NCI-H2171 (cell line): ENCODE measurements around the gene GON4L.
A peak's percentile ranks its signal among the peaks of the same experiment; 100 is the strongest.
"Not testable (repeated sequence)": the region's sequence is repeated elsewhere in the genome, so short reads cannot be mapped to it uniquely, and the experiment has no call there.

ENCODE experiments used
- DNase-seq: peaks from one replicate; lab custom pipeline; 2025; lab: John Stamatoyannopoulos, UW

GON4L gene, protein sequence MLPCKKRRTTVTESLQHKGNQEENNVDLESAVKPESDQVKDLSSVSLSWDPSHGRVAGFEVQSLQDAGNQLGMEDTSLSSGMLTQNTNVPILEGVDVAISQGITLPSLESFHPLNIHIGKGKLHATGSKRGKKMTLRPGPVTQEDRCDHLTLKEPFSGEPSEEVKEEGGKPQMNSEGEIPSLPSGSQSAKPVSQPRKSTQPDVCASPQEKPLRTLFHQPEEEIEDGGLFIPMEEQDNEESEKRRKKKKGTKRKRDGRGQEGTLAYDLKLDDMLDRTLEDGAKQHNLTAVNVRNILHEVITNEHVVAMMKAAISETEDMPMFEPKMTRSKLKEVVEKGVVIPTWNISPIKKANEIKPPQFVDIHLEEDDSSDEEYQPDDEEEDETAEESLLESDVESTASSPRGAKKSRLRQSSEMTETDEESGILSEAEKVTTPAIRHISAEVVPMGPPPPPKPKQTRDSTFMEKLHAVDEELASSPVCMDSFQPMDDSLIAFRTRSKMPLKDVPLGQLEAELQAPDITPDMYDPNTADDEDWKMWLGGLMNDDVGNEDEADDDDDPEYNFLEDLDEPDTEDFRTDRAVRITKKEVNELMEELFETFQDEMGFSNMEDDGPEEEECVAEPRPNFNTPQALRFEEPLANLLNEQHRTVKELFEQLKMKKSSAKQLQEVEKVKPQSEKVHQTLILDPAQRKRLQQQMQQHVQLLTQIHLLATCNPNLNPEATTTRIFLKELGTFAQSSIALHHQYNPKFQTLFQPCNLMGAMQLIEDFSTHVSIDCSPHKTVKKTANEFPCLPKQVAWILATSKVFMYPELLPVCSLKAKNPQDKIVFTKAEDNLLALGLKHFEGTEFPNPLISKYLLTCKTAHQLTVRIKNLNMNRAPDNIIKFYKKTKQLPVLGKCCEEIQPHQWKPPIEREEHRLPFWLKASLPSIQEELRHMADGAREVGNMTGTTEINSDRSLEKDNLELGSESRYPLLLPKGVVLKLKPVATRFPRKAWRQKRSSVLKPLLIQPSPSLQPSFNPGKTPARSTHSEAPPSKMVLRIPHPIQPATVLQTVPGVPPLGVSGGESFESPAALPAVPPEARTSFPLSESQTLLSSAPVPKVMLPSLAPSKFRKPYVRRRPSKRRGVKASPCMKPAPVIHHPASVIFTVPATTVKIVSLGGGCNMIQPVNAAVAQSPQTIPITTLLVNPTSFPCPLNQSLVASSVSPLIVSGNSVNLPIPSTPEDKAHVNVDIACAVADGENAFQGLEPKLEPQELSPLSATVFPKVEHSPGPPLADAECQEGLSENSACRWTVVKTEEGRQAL (N-terminal part only)

DNA sequence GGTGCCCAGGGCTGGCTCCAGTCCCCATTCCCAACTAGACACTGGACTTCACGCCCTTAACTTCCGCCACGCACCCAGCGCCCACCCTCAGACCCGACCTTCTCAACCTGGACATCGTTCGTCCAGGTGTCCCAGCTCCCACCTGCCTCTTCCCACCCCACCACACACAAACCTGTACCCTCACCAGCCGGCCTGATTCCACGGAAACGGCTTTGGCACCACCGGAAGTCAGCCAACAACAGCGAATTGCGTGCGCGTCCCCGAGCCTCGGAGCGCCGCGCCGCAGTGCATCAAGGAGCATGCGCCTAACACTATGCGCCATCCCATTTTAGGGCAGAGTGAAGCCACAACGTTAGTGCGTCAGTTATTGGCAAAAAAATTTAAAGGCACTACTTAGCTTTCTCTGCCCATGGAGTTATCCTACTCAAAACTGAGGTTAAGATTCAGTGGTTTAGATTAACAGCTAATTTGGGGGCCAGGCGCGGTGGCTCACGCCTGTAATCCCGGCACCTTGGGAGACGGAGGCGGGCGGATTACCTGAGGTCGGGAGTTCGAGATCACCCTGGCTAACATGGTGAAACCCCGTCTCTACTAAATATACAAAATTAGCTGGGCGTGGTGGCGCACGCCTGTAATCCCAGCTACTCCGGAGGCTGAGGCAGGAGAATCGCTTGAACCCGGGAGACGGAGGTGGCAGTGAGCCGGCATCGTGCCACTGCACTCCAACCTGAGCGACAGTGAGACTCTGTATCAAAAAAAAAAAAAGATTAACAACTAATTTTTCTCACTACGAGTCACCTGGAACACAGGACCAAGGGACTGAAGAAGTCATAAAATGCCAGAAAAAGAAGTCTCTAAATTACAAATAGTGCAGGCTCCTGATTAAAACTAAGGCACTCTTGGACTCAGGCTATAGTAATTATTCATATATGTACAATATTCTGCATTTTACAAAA is at the start of gene GON4L:
TSS of gene GON4L (minus strand) at position 240 of the 956 bp plus-strand sequence. CDS start 3,434 bp downstream, outside the sequence.
- DNase-seq, result peak; percentile 94

DNA sequence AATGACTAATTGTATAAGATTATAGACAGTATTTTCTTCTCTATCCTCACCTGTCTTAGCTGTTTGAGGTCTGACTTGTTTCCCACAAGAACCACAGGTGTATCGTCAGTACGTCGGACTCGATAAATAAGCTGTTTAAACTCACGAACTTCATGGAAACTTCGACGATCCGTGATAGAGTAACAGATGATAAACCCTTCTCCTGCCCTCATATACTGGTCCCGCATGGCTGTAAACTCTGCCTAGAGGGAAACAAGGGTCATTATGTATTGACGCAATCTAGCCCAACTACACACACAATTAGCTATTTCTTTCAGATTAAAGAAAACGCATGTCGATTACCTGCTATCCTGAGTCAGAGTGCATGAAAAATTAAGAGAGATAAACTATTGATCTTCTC is 47.2 kb upstream of the GON4L start:
- DNase-seq, result no peak

DNA sequence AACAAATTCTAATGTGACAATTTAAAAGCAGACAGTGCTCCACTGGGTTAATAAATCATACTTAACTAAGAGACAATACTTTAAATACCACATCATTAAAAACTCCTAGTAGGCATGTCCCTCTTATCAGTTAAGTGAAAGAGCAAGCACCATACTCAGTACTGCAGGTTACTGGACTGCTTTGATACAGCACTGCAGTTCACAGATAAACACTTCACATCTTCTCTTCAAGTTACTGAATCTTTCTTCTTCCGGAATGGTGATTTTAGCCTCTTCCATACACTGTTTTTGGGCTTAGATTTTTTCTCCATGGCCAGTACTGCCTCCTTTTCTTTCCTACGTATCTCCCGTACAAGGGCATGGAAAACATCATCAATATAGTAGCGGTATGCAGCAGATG is 43.1 kb upstream of the GON4L start:
- DNase-seq, result no peak

DNA sequence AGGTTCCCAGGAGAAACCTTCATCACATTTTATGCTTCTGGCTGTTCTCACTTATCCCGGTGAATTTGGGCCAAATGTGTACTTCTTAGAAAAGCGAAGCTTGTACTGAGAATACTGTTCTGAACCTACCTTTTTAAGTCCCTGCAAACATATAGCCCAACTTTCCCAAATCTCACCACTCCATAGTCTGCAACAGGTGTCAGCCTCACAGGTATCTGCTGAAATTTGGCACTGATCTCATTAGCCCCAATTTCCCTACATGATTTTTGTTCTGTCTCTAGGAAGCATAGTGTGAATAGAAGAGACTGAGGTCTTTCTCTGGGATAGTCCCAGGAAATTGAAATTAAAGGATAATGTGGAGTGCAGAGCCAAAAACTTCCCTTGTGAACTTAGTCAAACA is 42.7 kb upstream of the GON4L start:
- no peak for DNase-seq

DNA sequence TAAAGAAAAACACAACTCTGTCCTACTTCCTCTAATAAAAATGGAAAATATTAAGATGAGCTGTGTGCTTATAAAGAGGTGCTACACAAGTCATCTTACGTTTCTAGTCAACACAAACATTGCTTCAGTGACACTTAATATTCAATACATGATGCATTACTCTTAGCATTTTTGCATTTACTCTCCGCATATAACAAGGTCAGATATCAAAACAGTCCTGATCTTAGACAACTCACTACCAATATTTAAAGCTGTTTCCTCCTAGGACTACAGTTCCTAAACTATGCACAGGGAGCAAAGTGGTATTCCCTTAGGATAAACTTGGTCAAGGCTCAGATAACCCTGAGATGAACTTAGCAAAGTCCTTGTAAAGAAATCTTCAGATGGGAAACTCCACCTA is 41.9 kb upstream of the GON4L start:
- no peak for DNase-seq

DNA sequence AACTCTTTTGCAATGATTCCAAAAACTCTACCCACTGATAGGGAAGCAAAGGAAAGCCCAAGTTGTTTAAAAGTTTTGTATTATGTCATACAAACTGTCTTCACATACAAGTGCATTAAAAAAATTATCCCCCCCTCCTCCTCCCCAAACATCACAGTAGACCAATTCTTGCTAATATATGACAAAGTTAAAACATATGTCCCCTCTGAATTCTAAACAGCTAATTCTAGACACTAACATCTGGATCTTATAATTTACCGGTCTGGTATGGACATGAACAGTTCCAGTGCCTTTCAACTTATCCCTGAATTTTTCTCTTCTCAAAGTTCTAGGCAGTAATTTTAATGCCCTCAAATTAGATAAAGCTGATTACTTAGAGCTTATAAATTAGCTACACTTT is 40.7 kb upstream of the GON4L start:
- DNase-seq, result no peak

DNA sequence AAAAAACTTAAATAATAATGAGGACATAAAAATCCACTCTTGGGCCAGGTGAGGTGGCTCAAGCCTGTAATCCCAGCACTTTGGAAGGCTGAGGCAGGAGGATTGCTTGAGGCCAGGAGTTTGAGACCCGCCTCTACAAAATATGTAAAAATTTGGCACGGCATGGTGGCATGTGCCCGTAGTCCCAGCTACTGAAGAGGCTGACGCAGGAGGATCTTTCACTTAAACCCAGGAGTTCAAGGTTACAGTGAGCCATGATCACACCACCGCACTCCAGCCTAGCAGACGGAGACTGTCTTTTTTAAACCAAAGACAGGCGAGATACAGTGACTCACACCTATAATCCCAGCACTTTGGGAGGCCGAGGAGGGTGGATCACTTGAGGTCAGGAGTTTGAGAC is 39.5 kb upstream of the GON4L start:
- not testable (repeated sequence) for DNase-seq

DNA sequence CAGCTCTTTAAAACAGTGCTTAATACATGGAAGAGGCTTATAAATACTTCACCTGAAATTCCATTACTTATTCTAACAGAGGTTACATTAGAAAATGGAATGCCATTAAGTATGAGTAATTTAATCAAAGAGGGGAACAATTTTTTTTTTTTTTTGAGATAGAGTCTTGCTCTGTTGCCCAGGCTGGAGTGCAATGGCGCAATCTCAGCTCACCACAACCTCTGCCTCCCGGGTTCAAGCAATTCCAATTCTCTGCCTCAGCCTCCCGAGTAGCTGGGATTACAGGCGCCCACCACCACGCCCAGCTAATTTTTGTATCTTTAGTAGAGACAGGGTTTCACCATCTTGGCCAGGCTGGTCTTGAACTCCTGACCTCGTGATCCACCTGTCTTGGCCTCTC is 38.6 kb upstream of the GON4L start:
- DNase-seq, result not testable (repeated sequence)

DNA sequence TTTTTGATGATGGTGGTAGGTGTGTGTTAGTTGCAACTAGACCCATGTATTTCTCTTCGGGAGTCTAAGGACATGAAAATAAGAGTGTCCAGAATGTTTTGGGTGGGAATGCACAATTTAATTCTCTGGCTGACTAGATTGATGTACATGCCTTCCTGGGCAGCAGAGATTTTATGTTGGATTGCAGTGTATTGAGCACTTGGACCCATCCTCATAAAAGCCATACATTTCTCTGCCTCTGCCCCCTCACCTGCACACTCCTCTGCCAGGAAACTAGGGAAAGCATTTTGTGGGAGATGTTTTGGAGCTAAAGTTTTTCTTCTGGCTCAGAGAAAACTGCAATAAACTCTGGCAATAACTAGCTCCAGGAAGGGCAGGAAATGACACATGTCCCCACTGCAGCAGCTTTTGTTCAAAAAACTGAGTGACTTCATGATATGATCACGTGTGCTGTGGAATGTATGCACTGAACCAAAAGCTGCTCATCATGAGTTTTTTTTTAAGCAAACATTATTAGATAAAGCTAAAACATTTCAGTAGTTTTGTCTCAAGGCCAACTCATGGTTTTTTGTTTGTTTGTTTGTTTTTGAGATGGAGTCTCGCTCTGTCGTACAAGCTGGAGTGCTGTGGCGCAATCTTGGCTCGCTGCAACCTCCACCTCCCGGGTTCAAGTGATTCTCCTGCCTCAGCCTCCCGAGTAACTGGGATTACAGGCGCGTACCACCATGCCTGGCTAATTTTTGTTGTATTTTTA is 36.6 kb upstream of the GON4L start:
- DNase-seq, result no peak

DNA sequence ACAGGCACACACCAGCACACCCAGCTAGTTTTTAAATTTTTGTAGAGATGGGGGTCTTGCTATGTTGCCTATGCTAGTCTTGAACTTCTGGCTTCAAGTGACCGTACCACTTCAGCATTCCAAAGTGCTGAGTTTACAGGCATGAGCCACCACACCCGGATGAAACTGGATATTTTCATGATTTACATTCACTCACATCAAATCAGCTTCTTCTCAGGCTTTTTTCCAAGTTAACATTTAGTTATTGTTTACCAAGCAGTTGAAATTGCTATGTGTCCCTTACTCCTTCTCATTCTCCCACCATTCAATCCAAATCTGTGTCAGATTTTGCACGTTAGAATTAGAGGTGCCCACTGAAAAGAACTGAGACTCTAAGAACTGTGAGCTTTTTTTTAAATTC is 35.8 kb upstream of the GON4L start:
- DNase-seq, result no peak

DNA sequence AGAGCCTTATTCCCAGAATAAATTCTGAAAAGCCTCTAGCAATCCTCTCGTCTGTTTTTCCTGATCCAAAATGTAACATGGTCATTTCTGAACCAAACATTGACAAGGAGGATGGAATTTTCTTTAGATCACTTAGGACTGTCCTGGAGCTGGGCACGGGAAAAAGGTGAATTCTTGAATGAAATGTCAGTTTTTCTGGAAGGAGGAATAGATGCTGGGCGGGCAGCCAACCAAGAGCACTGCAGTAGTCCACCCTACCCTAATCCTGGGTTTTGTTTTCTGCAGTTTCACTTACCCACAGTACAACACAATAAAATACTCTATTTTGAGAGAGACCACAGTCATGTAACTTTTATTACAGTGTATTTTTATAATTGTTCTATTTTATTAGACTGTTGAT is 33.2 kb upstream of the GON4L start:
- no peak for DNase-seq

DNA sequence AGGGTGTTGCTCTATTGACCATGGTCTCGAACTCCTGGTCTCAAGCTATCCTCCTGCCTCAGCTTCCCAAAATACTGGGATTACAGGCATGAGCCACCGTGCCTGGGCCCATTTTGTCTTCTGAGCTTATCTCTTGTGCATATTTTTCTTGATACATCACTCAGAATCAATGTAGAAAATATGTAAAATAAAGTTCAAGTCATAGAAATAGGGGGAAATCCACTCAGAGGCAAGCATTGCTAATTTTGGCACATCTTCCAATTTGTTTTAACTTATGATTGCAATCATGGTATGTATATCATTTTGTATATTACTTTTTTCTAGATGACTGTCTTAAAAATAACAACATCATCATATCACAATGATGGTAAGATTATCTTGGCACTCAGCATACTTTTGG is 32.6 kb upstream of the GON4L start:
- DNase-seq, result no peak

DNA sequence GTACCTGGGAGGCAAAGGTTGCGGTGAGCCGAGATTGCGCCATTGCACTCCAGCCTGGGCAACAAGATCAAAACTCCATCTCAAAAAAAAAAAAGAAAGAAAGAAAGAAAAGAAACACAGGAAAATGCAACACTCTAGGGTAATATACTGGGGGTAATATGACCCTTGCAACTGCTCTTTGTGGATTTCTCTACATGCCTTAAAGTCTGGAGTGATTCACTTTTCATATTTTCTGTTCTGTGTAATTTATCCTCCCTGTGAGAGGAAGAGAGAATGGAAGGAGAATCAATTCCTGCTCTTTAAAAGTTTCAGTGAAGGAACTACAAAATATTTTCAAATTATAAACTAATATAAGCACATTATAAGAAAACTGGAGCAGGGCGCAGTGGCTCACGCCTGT is 31.5 kb upstream of the GON4L start:
- DNase-seq, result no peak

DNA sequence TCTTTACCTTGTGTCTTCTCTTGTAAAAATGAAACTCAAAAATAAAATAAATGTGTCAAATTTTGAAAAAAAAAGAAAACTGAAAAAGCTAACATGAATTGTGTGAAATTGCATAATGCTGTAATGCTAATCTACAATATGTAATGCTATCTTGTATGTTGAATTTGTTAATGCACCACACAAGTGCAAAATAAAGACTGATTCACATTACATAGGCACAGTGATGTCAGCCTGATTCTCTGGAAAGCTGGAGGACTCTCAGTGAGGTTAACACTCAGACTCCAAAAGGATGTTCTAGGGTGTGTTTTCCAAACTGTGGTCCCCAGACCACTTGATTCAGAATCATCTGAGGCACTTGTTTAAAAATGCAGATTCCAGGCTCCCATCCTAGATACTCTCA is 28.0 kb upstream of the GON4L start:
- no peak for DNase-seq

DNA sequence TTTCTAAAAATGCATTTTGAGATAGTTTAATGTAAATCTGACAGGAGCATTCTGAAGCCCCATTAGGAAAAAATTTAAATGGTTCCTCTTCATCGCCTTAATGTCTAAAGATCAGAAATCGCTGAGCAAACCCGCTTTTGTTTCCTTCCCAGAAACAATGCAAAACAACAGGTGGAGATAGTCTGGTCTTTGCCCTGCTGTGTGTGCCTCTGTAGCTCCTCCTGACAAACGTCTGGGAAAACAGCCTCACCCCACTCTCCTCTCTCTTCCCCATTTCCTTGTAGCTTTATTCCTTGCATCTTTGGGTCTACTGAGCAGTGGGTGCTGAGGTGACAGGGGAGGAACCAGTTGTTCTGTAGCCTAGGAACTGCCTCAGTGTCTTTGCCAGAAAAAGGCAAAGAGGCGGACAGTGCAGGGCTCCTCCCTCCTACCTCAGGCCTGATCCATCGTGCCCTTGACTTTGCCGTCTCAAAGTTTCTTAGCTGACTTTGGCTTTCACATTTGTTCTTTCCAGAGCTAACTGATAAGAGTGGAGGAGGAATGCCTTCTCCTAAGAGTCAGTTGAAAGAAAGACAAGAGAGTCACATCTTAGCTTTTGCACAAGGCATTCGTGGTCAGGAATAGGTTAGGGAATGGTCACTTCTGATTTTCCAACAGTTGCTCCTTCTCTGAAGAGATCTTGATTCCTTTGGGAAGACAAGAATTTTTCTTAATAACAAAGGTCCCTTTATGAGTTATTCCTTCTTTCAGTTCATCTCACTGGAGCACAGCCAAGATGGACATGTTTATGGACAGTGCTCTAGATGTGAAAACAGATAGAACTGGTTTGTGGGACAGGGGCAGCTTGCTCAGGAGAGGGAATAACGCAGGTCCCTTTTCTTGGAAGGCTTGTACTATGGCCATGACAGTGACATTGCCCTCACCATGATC is 27.3 kb upstream of the GON4L start:
- no peak for DNase-seq

DNA sequence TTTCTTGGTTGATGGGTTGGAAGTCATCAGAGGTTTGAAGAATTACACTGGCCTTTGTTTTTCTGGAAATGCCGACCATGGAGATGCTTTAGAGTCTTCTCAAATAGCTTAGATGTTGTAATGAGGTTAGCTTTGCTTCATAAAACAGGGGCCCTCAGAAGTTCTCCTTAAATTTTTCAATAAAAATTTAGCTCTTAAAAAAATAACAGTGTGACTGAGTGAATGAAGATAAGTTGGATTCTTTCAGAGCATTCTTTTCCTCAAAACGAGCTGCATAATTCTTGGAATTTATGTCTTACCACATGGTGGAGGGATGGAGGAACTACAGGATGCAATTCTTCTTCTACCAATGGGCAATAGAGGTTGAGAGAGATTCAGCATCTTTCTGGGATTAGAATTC is 25.8 kb upstream of the GON4L start:
- DNase-seq, result no peak

DNA sequence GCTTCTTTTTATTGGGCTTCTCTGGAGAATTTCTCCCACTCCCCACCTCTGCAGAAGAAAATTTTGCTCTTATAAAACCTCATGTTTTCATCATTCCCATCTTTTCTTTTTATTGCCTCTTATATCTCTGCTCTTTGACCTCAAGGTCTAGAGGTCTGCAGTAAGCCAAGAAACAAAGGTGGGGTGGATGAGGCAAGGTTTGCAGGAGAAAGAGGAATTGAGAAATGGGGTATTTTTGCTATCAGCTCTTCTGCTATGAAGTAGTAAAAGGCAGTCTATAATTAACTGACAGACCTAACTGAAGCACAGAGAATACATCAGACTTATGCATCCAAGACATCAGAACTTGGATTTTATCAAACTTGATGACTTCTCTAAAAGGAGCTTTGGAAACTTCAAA is 25.2 kb upstream of the GON4L start:
- no peak for DNase-seq

DNA sequence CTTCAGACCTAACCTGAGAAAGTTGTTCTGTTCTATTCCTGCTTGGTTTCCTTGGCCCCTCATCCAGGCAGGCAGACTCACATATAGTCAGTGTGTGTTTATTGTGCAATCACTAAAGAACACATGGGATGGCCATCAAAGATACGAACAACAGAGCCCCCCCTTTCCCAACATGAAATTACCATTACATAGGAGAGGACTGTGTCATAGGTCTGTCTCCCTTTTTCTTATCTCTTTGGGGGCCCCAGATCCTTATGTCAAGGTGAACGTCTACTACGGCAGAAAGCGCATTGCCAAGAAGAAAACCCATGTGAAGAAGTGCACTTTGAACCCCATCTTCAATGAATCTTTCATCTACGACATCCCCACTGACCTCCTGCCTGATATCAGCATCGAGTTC is 23.9 kb upstream of the GON4L start:
- DNase-seq, result no peak

DNA sequence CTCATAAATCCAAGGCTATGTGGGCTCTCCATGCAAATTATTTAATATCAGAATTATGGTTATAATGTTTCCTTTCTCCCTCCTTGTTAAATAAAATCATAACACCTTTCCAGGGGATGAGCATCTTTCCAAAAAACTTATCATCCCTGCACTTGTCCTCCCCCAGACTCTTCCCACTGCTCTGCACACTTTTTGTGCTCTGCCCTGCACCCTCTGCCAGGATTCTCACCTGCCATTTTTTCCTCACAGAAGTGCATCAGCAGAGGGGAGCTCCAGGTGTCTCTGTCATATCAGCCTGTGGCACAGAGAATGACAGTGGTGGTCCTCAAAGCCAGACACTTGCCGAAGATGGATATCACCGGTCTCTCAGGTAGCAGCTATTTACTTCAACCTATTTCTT is 23.2 kb upstream of the GON4L start:
- no peak for DNase-seq
